HFF-Myc (cell line): Measurements from ENCODE around the gene ADCK2.
A peak's percentile ranks its signal among the peaks of the same experiment; 100 is the strongest.
"Not testable (repeated sequence)": the region's sequence is repeated elsewhere in the genome, so short reads cannot be mapped to it uniquely, and the experiment has no call there.

Source experiments
- DNase-seq: peaks from one replicate; pipeline ENCODE4 v3.0.0-alpha.2; 2011; ENCODE audit warnings: low read depth; ENCODE audit errors: extremely low read depth
- H3K4me3 ChIP-seq: replicated peaks from 2 replicates; pipeline ENCODE4 v1.5.1; 2011; ENCODE audit warnings: low read depth, mild to moderate bottlenecking, control low read depth, low read length
- CTCF ChIP-seq: IDR thresholded peaks from 2 replicates; pipeline ENCODE4 v1.5.1; 2012; ENCODE audit warnings: mild to moderate bottlenecking, low read depth, low read length, control low read depth; ENCODE audit errors: missing control alignments

Gene ADCK2

GRCh38 chr7:140672382-140673062, at the start of gene ADCK2:
Gene ADCK2, plus strand, starts transcription at chr7:140672945. Its CDS starts 386 bp downstream, at chr7:140673331.
- no peak for TF ChIP-seq CTCF
- DNase-seq: no peak
- H3K4me3 ChIP-seq: peak within 1 kb of the TSS; percentile 52

GRCh38 chr7:140623980-140624379, 48.8 kb upstream of the ADCK2 start:
- DNase-seq: no peak
- TF ChIP-seq CTCF: no peak
- H3K4me3 ChIP-seq: no peak overlapping the region

GRCh38 chr7:140624392-140625191, 48.2 kb upstream of the ADCK2 start:
- no peak overlapping the region for H3K4me3 ChIP-seq
- TF ChIP-seq CTCF: no peak
- DNase-seq: no peak

DNA sequence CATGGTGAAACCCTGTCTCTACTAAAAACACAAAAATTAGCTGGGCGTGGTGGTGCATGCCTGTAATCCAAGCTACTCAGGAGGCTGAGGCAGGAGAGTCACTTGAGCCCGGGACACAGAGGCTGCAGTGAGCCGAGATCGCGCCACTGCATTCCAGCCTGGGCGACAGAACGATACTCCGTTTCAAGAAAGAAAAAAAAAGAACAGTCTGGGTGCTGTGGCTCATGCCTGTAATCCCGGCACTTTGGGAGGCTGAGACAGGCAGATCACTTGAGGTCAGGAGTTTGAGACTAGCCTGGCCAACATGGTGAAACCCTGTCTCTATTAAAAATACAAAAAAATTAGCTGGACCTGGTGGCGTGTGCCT, 47.6 kb upstream of the ADCK2 start:
- H3K4me3 ChIP-seq, DNase-seq: not testable (repeated sequence)

DNA sequence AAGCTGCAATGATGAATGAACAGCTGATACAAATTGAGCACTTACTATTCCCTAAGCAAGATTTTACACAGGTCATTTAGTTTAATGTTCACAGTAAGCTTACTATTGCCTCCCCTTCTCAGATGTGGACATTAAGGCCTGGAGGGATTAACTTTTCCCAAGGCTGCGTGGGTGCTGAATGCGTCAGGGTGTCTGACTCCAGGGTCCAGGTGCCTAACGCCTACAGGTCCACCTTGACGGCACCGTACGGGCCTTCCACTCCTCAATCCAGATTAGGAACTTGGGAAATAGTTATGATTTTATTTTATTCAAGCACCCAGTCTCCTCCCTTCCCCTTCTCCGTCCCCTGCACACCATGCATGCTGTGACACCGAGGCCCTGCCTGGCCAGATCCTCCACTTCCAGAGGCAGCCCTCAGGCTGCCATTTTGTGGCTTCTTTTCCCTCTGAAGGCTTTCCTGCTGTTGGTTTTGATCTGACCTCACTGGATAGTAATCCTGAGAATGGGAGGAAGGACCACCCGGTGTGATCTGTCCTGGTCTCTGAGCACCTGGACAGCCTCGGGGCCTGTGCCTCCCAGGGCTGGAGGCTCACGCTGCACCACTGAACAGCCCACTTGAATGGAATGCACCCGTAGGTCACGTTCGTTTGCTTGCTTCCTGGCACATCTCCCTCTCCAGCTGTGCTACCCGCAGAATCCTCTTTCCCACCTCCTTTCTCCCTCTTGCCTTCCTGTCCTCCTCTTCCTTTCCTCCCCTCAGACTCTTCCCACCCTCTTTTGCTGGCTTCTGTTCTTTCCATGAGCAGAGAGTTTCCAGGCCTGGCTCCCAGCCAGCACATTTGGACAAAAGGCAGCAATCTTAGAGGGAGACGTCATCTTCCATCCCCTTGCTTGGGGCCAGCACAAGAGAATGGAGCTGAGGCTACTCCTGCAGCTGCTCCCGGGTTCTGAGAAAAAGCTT, 46.6 kb upstream of the ADCK2 start:
- no peak overlapping the region for H3K4me3 ChIP-seq
- no peak for TF ChIP-seq CTCF
- DNase-seq: peak; percentile 98

DNA sequence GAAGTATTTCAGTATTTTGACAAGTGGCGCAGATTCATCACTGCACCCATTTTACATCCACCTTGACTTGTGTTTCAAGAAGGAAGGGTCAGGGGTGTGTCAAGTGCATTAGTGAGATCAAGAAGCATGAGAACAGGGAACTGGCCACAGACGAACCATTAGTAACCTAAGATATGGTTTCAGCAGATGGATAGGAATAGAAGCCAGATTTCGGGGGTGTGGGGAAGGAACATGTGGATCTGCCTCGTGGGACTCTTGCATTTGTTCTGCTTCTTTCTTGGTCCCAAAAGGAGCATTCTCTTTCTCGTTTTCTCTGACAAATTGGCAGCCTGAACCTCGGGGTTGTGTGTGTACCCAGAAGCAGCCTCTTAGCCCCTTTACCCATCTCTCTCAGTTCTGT, 41.7 kb upstream of the ADCK2 start:
- TF ChIP-seq CTCF: no peak
- no peak for DNase-seq
- H3K4me3 ChIP-seq: no peak overlapping the region
